Lung (tissue), 16 donors: ENCODE results near the gene USP54. TPM values are rescaled to one million over a fixed set of nuclear protein-coding genes. Genes with fewer than 3 reads are reported as not detected.

Experiments
- ATAC-seq: fragments of 200-7000 bp; cut with Tn5 transposase; one replicate; pipeline ENCODE4 v1.9.1; 2020; ENCODE audit warnings: moderate number of reproducible peaks; ENCODE audit not compliant: insufficient read depth, low FRiP score
- DNase-seq, 3 donors: peaks; one replicate each; pipeline ENCODE4 v3.0.0-alpha.2; 2013 to 2017
- H3K27ac ChIP-seq, 2 donors: one replicate each; pipeline ENCODE4 v1.5.1; 2013; ENCODE audit warnings: mild to moderate bottlenecking in 2 of 2, moderate library complexity in 2 of 2, control low read depth in 1 of 2, inconsistent platforms in 1 of 2, low read depth in 1 of 2, low read length in 1 of 2
- H3K27me3 ChIP-seq, 3 donors: one replicate each; pipeline ENCODE4 v1.5.1; 2013; ENCODE audit warnings: low read length in 2 of 3; ENCODE audit not compliant: control insufficient read depth in 3 of 3, insufficient read depth in 3 of 3
- H3K36me3 ChIP-seq, 4 donors: one replicate each; pipeline ENCODE4 v1.5.1; 2013; ENCODE audit warnings: low read length in 4 of 4, mild to moderate bottlenecking in 1 of 4, moderate library complexity in 1 of 4; ENCODE audit not compliant: control insufficient read depth in 4 of 4, insufficient read depth in 4 of 4
- H3K4me1 ChIP-seq, 5 donors: one replicate each; pipeline ENCODE4 v1.5.1; 2013; ENCODE audit warnings: low read length in 5 of 5, mild to moderate bottlenecking in 2 of 5, moderate library complexity in 1 of 5; ENCODE audit not compliant: control insufficient read depth in 5 of 5, insufficient read depth in 5 of 5
- H3K4me3 ChIP-seq: one replicate; pipeline ENCODE4 v1.5.1; 2013; ENCODE audit warnings: mild to moderate bottlenecking, control low read depth, moderate library complexity
- H3K9ac ChIP-seq, 2 donors: one replicate each; pipeline ENCODE4 v1.5.1; 2013; ENCODE audit warnings: low read length in 2 of 2, control low read depth in 1 of 2; ENCODE audit not compliant: insufficient read depth in 1 of 2
- H3K9me3 ChIP-seq, 4 donors: one replicate each; pipeline ENCODE4 v1.5.1; 2013; ENCODE audit warnings: low read length in 3 of 4, mild to moderate bottlenecking in 1 of 4, moderate library complexity in 1 of 4; ENCODE audit not compliant: control insufficient read depth in 4 of 4, insufficient read depth in 3 of 4
- WGBS, 2 donors: extraction: QIAGEN DNeasy Blood & Tissue Kit; methylation state at CpG; one replicate each; pipeline ENCODE4 v1.1.7; 2013; 5-methylcytosine and 5-hydroxymethylcytosine counted together
- long read RNA-seq, 5 donors: transcript quantifications; one replicate each; lab custom pipeline, GENCODE V29; 2026
- polyA plus RNA-seq, 2 donors: library from polyadenylated mRNA; stranded (reverse); fragments of 200-250 nt; gene quantifications; one replicate each; pipeline ENCODE4 v1.2.1, GENCODE V29; 2013
- total RNA-seq, 2 donors: library from RNA; depleted of rRNA in 1 of 2; stranded (reverse); fragments of >200 nt in 1 of 2; gene quantifications; one replicate each; pipeline ENCODE4 v1.2.1, GENCODE V29; 2014 to 2021
- TF ChIP-seq, protein P1 (sequence below): IDR thresholded peaks from 2 replicates; pipeline ENCODE4 v1.5.1; 2012; ENCODE audit warnings: mild to moderate bottlenecking; ENCODE audit errors: control extremely low read depth, extremely low read depth
- donor health status: control.
- donor health status: control.
- donor health status: Bipolar disorder and iron deficiency.
- donor health status: healthy.
- donor health status: DM: yes; HTN: yes; CAD: no.

Gene USP54, protein sequence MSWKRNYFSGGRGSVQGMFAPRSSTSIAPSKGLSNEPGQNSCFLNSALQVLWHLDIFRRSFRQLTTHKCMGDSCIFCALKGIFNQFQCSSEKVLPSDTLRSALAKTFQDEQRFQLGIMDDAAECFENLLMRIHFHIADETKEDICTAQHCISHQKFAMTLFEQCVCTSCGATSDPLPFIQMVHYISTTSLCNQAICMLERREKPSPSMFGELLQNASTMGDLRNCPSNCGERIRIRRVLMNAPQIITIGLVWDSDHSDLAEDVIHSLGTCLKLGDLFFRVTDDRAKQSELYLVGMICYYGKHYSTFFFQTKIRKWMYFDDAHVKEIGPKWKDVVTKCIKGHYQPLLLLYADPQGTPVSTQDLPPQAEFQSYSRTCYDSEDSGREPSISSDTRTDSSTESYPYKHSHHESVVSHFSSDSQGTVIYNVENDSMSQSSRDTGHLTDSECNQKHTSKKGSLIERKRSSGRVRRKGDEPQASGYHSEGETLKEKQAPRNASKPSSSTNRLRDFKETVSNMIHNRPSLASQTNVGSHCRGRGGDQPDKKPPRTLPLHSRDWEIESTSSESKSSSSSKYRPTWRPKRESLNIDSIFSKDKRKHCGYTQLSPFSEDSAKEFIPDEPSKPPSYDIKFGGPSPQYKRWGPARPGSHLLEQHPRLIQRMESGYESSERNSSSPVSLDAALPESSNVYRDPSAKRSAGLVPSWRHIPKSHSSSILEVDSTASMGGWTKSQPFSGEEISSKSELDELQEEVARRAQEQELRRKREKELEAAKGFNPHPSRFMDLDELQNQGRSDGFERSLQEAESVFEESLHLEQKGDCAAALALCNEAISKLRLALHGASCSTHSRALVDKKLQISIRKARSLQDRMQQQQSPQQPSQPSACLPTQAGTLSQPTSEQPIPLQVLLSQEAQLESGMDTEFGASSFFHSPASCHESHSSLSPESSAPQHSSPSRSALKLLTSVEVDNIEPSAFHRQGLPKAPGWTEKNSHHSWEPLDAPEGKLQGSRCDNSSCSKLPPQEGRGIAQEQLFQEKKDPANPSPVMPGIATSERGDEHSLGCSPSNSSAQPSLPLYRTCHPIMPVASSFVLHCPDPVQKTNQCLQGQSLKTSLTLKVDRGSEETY (N-terminal part only)
- total RNA-seq: 100 to 1,000 TPM; 102 to 165 TPM
- 10 to 100 TPM; 19.7 to 23.4 TPM for polyA plus RNA-seq
- long read RNA-seq, donor 1, partial matches to known transcripts: 0 of 1 reads
- long read RNA-seq, donor 1, other reads (novel, unspliced or antisense): 0 of 1 reads
- long read RNA-seq, donor 2: 0 reads
- long read RNA-seq, donor 3: 0 reads
- long read RNA-seq, donor 4, partial matches to known transcripts: 0 of 1 reads
- long read RNA-seq, donor 4, other reads (novel, unspliced or antisense): 0 of 1 reads
- long read RNA-seq, donor 5, partial matches to known transcripts: 0 of 2 reads
- long read RNA-seq, donor 5, other reads (novel, unspliced or antisense): 0 of 2 reads

DNA sequence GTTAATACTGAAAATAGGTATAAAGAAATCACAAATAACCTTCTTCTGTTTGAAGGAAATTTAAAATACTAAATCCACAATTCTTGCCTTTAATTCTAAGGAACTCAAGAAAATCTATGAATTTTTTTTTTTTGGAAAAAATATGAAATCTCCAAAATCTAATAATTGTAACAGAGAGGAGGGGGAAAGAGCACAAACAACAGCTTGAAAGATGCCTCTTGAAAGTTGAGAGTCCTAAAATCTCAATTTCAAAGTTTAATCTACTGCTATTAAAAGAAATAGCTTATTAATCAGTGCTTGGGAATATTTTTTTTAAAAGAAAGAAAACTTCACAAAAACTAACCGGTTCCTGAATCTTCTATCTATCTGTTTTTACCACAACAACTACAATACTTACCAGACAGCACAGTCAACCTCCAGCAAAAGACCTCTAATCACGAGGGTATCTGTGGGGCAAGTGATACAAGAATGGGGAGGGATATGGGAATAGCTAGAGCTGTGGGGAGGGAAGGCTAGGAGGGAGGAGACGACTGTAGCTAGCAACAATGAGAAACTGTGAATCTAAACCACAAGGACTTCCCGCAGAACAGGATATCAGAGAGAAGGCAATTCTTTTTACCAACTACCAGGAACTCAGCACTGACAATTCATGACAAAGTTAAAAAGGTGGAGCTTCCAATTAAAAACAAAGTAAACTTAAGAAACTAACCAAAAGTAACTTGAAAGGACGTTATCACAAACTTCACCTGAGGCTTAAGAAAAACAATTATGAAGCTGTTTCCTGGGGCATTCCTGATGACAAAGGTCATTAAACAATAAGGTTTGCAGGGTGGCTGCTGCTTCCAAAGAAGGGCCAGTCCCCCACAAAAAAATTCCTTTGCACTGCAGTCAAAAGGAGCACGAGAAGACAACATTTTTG, at the start of gene USP54:
TSS of gene USP54 (minus strand) at position 462 of the 919 bp plus-strand sequence. CDS start 15,684 bp downstream, outside the sequence.
- no peaks in the 10 kb centered on the region for H3K9me3 ChIP-seq
- H3K27ac ChIP-seq: peak within 1 kb of the TSS; percentile 49 to 94
- ATAC-seq (no peak), DNase-seq (peak; percentile 22 to 55 (median 50))
- peak within 1 kb of the TSS in 1 of 2 donors; percentile 76 for H3K9ac ChIP-seq
- TF ChIP-seq, protein P1, sequence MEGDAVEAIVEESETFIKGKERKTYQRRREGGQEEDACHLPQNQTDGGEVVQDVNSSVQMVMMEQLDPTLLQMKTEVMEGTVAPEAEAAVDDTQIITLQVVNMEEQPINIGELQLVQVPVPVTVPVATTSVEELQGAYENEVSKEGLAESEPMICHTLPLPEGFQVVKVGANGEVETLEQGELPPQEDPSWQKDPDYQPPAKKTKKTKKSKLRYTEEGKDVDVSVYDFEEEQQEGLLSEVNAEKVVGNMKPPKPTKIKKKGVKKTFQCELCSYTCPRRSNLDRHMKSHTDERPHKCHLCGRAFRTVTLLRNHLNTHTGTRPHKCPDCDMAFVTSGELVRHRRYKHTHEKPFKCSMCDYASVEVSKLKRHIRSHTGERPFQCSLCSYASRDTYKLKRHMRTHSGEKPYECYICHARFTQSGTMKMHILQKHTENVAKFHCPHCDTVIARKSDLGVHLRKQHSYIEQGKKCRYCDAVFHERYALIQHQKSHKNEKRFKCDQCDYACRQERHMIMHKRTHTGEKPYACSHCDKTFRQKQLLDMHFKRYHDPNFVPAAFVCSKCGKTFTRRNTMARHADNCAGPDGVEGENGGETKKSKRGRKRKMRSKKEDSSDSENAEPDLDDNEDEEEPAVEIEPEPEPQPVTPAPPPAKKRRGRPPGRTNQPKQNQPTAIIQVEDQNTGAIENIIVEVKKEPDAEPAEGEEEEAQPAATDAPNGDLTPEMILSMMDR: no peak
- no peaks in the 10 kb centered on the region for H3K27me3 ChIP-seq
- H3K4me3 ChIP-seq: no peak within 1 kb of the TSS
- 8 to 9% methylated on average over 6 of the region's 6 CpGs for WGBS, 2 donors
- no peaks in the 10 kb centered on the region for H3K36me3 ChIP-seq
- H3K4me1 ChIP-seq: peaks cover 2 to 42% (median 10%) of the 10 kb centered on the region in 5 donors

DNA sequence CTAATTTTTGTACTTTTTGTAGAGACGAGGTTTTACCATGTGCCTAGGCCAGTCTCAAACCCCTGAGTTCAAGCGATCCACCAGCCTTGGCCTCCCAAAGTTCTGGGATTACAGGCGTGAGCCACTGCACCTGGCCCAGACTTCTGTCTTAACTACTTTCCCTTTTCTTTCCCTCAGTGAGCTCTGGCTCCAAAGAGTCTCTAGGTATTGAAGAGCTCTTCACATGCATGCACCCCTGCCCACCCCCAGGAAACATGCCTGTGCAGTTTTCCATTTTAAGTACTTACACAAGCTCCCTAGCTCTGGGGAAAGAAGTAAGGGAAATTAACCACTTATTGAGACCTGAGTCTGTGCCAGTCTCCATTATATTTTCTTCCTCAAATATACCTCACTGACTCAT, 48.1 kb upstream of the USP54 start:
- peaks cover 0 to 2% (median 0%) of the 10 kb centered on the region in 4 donors for H3K9me3 ChIP-seq
- no peak for ATAC-seq
- DNase-seq: peak in 2 of 3 donors; percentile 34 to 48
- no peaks in the 10 kb centered on the region for H3K27me3 ChIP-seq
- no peak overlapping the region for H3K4me3 ChIP-seq
- peaks cover 0 to 3% (median 0%) of the 10 kb centered on the region in 5 donors for H3K4me1 ChIP-seq
- 74 to 95% methylated on average over 3 of the region's 3 CpGs for WGBS, 2 donors
- no peaks in the 10 kb centered on the region for H3K36me3 ChIP-seq
- no peak overlapping the region for H3K9ac ChIP-seq
- TF ChIP-seq, protein P1: no peak
- no peak overlapping the region for H3K27ac ChIP-seq

DNA sequence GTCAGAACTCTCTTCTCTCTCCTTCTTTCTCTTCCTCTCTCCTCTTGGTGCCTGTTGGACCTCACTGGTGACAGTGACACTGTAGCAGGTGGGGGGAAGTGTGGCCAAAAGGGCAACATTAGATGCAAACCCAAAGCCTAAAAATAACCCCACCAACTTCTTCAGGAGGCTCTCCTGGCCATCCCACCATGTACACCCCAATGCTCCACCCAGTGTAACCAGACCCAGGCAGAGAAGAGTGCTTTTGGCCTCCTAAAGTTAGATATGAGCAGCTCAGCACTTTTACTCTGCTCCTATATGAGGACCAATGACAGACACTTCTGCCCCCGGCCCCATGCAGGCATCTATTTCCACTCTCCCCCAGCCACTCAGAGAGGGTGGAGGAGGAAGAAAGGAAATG, 44.6 kb upstream of the USP54 start:
- no peak for ATAC-seq
- Histone ChIP-seq H3K9ac (no peak overlapping the region), H3K27ac (no peak overlapping the region), H3K4me1 (peaks cover 0 to 3% (median 0%) of the 10 kb centered on the region in 5 donors), H3K27me3 (no peaks in the 10 kb centered on the region), H3K9me3 (peaks cover 0 to 2% (median 0%) of the 10 kb centered on the region in 4 donors), H3K36me3 (no peaks in the 10 kb centered on the region), H3K4me3 (no peak overlapping the region)
- TF ChIP-seq, protein P1: no peak
- WGBS, 2 donors: 27 to 64% methylated on average over 1 of the region's 1 CpG
- DNase-seq: no peak
